Stomach (tissue), 9 donors: ENCODE data around the gene SEPTIN1. TPM values are rescaled to one million over a fixed set of nuclear protein-coding genes. Genes with fewer than 3 reads are reported as not detected.

ENCODE experiments used
- DNase-seq, 2 donors: peaks; one replicate each; pipeline versions ENCODE4 v3.0.0 to v3.0.0-alpha.2; 2013 to 2019
- H3K27ac ChIP-seq, 5 donors: fragments of 200-600 bp in 4 of 5; sonication (generic) in 4 of 5; one replicate each; pipeline ENCODE4 v1.5.1; 2013 to 2019; ENCODE audit warnings: mild to moderate bottlenecking in 1 of 5, moderate library complexity in 1 of 5
- H3K27me3 ChIP-seq, 3 donors: fragments of 200-600 bp; sonication (generic); one replicate each; pipeline ENCODE4 v1.5.1; 2017 to 2019; ENCODE audit warnings: mixed run types in 1 of 3
- H3K36me3 ChIP-seq, 4 donors: fragments of 200-600 bp; sonication (generic); 1 replicate in 3 of 4; 2 replicates in 1 of 4; pipeline ENCODE4 v1.5.1; 2016 to 2019
- H3K4me1 ChIP-seq, 4 donors: fragments of 200-600 bp; sonication (generic); one replicate each; pipeline ENCODE4 v1.5.1; 2016 to 2019
- H3K4me3 ChIP-seq, 4 donors: fragments of 200-600 bp; sonication (generic) in 3 of 4; one replicate each; pipeline ENCODE4 v1.5.1; 2016 to 2019; ENCODE audit warnings: mild to moderate bottlenecking in 1 of 4
- H3K9me3 ChIP-seq, 4 donors: fragments of 200-600 bp; sonication (generic); one replicate each; pipeline ENCODE4 v1.5.1; 2016 to 2019
- EP300 ChIP-seq: sonication (generic); formaldehyde crosslinking; IDR thresholded peaks from one replicate; pipeline ENCODE4 v1.6.1; 2017; ENCODE audit warnings: antibody characterized with exemption
- POLR2A ChIP-seq, 4 donors: fragments of 450-650 bp; IDR thresholded peaks; one replicate each; pipeline ENCODE4 v1.6.1; 2016; ENCODE audit warnings: antibody characterized with exemption in 4 of 4, control low read depth in 2 of 4, mild to moderate bottlenecking in 1 of 4, moderate library complexity in 1 of 4
- POLR2AphosphoS5 ChIP-seq, 3 donors: sonication (generic); formaldehyde crosslinking; IDR thresholded peaks; one replicate each; pipeline ENCODE4 v1.6.1; 2016; ENCODE audit warnings: antibody characterized with exemption in 3 of 3
- WGBS, 5 donors: extraction: QIAGEN DNeasy Blood & Tissue Kit in 3 of 5; methylation state at CpG; one replicate each; pipeline versions ENCODE4 v1.1.5 to v1.1.7; 2013 to 2018; 5-methylcytosine and 5-hydroxymethylcytosine counted together
- intact Hi-C: fragments of 100-400 bp; cut with DNase I; formaldehyde crosslinking; loops from one replicate; pipeline ENCODE4 v1.15.1; 2023; ENCODE audit warnings: low total_unique reads
- polyA plus RNA-seq, 3 donors: library from polyadenylated mRNA; stranded (reverse); fragments of 200-250 nt; gene quantifications; one replicate each; pipeline ENCODE4 v1.2.3, GENCODE V29; 2013
- total RNA-seq, 5 donors: library from RNA; depleted of rRNA; stranded (reverse); fragments of >200 nt; gene quantifications; one replicate each; pipeline versions ENCODE4 v1.1.0 to v1.2.3, GENCODE V29; 2014 to 2016
- TF ChIP-seq, protein P1 (sequence below), 7 experiments: fragments of 450-650 bp in 4 of 7; fragments of 200-600 bp in 3 of 7; sonication (generic) in 3 of 7; IDR thresholded peaks; one replicate each; pipeline ENCODE4 v1.5.1; 2016 to 2019; ENCODE audit warnings: antibody characterized with exemption in 7 of 7, control low read depth in 2 of 7, mild to moderate bottlenecking in 1 of 7
- donor health status: healthy with polysubstance abuse.
- donor health status: Bipolar disorder and iron deficiency.
- donor health status: healthy.

SEPTIN1 gene
- total and polyA plus RNA-seq, 8 donors: 0.72 to 10.5 (median 5.3) TPM; not detected in 1

DNA sequence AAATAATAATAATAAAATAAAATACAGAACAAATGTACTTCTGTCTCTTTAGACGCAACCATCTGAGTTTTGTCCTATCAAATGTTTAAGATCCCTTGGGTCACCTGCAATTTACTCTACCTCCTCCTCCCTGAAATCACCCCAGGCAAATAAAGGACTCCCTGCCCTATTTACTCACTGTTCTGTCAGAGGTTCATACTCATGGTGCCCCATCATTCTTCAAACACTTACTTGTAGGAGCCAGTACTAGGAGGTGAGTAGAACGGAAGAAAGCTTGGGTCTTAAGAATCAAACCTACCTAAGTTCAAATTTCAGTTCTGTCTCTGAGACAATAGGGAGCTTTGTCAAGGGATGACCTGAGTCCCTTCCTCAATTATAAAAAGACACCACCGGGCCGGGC lies 15.8 kb downstream of the SEPTIN1 start:
- intact Hi-C loops: loop anchor here (10.0 kb wide), 1 partner anchor 48 kb away; no protein-coding TSS in a partner anchor
- DNase-seq: no peak
- H3K4me1 ChIP-seq: peaks cover 33 to 60% (median 43%) of the 10 kb centered on the region in 4 donors
- H3K27ac ChIP-seq: peak overlapping the region in 1 of 5 donors; percentile 39
- WGBS, 5 donors: 68 to 78% (median 76%) methylated on average over 4 of the region's 4 CpGs
- H3K4me3 ChIP-seq: no peak overlapping the region
- H3K27me3 ChIP-seq: no peaks in the 10 kb centered on the region
- H3K9me3 ChIP-seq: no peaks in the 10 kb centered on the region
- peaks cover 21 to 54% (median 52%) of the 10 kb centered on the region in 4 donors for H3K36me3 ChIP-seq
- TF ChIP-seq EP300 (no peak), POLR2AphosphoS5 (IDR thresholded peaks at IDR 0.05) (no peak), POLR2A (IDR thresholded peaks at IDR 0.05) (no peak)
- TF ChIP-seq, protein P1, sequence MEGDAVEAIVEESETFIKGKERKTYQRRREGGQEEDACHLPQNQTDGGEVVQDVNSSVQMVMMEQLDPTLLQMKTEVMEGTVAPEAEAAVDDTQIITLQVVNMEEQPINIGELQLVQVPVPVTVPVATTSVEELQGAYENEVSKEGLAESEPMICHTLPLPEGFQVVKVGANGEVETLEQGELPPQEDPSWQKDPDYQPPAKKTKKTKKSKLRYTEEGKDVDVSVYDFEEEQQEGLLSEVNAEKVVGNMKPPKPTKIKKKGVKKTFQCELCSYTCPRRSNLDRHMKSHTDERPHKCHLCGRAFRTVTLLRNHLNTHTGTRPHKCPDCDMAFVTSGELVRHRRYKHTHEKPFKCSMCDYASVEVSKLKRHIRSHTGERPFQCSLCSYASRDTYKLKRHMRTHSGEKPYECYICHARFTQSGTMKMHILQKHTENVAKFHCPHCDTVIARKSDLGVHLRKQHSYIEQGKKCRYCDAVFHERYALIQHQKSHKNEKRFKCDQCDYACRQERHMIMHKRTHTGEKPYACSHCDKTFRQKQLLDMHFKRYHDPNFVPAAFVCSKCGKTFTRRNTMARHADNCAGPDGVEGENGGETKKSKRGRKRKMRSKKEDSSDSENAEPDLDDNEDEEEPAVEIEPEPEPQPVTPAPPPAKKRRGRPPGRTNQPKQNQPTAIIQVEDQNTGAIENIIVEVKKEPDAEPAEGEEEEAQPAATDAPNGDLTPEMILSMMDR (IDR thresholded peaks at IDR 0.05): no peak

DNA sequence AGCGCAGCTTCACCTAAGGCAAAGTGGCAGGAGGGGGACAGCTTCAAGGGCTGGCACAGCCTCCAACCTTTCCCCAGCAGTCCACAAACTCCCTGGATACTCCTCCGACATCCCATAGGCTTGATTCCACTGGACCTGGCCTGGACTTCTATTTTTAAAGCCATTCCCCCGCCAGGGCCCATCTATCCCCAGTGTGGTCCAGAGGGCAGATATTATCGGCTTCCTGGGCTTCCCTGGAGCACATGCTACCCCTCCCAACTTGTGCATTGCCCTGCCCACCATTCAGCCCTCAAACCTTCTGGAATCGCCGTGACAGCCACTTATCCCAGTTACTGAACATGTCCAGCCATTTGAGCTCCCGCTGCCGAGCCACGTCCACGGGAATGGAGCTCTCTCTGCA lies 17.2 kb downstream of the SEPTIN1 start:
- no peak overlapping the region for H3K4me3 ChIP-seq
- H3K27me3 ChIP-seq: no peaks in the 10 kb centered on the region
- TF ChIP-seq, protein P1 (IDR thresholded peaks at IDR 0.05): no peak
- TF ChIP-seq EP300 (no peak), POLR2AphosphoS5 (IDR thresholded peaks at IDR 0.05) (no peak), POLR2A (IDR thresholded peaks at IDR 0.05) (no peak)
- DNase-seq: no peak
- H3K9me3 ChIP-seq: no peaks in the 10 kb centered on the region
- peaks cover 29 to 55% (median 40%) of the 10 kb centered on the region in 4 donors for H3K4me1 ChIP-seq
- H3K36me3 ChIP-seq: peaks cover 25 to 66% (median 65%) of the 10 kb centered on the region in 4 donors
- WGBS, 5 donors: 86 to 90% (median 88%) methylated on average over 10 of the region's 10 CpGs
- intact Hi-C loops: loop anchor here (10.0 kb wide), 1 partner anchor 50 kb away; no protein-coding TSS in a partner anchor
- no peak overlapping the region for H3K27ac ChIP-seq

DNA sequence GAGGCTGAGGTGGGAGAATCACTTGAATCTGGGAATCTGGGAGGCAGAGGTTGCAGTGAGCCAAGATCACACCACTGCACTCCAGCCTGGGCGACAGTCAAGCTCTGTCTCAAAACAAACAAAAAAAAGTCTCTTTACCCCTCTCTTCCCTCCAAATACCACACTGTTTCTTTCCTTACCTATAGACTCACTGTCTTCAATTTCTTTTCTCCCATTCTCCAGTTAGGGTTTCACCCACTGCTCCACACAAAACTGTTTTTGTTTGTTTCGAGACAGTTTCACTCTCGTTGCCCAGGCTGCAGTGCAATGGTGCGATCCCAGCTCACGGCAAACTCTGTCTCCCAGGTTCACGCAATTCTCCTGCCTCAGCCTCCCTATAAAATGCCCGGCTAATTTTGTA lies 21.2 kb downstream of the SEPTIN1 start:
- Histone ChIP-seq H3K36me3 (peaks cover 50 to 94% (median 93%) of the 10 kb centered on the region in 4 donors), H3K27me3 (no peaks in the 10 kb centered on the region), H3K4me1 (peaks cover 15 to 38% (median 24%) of the 10 kb centered on the region in 4 donors), H3K4me3 (no peak overlapping the region), H3K27ac (no peak overlapping the region), H3K9me3 (no peaks in the 10 kb centered on the region)
- no peak for DNase-seq
- intact Hi-C loops: loop anchor here (10.0 kb wide), 1 partner anchor 54 kb away; no protein-coding TSS in a partner anchor
- WGBS, 5 donors: 93 to 96% (median 95%) methylated on average over 7 of the region's 7 CpGs
- TF ChIP-seq POLR2A (IDR thresholded peaks at IDR 0.05): no peak
- no peak for TF ChIP-seq EP300
- no peak for TF ChIP-seq POLR2AphosphoS5 (IDR thresholded peaks at IDR 0.05)
- TF ChIP-seq, protein P1 (IDR thresholded peaks at IDR 0.05): no peak

DNA sequence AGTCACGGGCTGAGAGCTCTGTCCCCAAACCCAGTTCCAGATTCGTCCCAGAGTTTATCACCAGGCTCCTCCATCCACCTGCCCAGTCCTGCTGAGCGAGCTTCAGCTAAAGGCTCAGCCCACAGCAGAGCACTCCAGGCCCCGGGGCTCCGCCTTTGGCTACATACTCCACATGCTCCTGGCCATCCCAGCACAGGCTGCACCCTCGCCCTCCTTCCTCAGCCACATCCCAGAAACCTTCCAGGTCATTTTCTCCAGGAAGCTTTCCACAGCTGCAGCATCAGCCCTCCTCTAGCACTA lies 22.5 kb downstream of the SEPTIN1 start:
- DNase-seq: no peak
- H3K27me3 ChIP-seq: no peaks in the 10 kb centered on the region
- intact Hi-C loops: loop anchor here (10.0 kb wide), 1 partner anchor 55 kb away; no protein-coding TSS in a partner anchor
- peaks cover 18 to 31% (median 25%) of the 10 kb centered on the region in 4 donors for H3K4me1 ChIP-seq
- no peaks in the 10 kb centered on the region for H3K9me3 ChIP-seq
- H3K27ac ChIP-seq: no peak overlapping the region
- TF ChIP-seq EP300 (no peak), POLR2A (IDR thresholded peaks at IDR 0.05) (no peak), POLR2AphosphoS5 (IDR thresholded peaks at IDR 0.05) (no peak)
- TF ChIP-seq, protein P1 (IDR thresholded peaks at IDR 0.05): no peak
- peaks cover 43 to 80% (median 79%) of the 10 kb centered on the region in 4 donors for H3K36me3 ChIP-seq
- 51 to 65% (median 54%) methylated on average over 6 of the region's 6 CpGs for WGBS, 5 donors
- H3K4me3 ChIP-seq: no peak overlapping the region
